Measurements from ENCODE around the gene KRTAP4-16. TPM values are rescaled to one million over a fixed set of nuclear protein-coding genes. Genes with fewer than 3 reads are reported as not detected.
"Not testable (repeated sequence)": the region's sequence is repeated elsewhere in the genome, so short reads cannot be mapped to it uniquely, and the experiment has no call there.

The KRTAP4-16 gene
- polyA plus RNA-seq, 2 of the 4 experiments (the other 2 are of a cell fraction), result not detected

- Histone ChIP-seq H3K4me1 (peaks cover 24% of the 10 kb centered on the region), H3K27ac (no peak overlapping the region), H3K4me2 (no peak overlapping the region; the same call in 2 of the 3 replicates), H3K9me3 (no peaks in the 10 kb centered on the region), H3K4me3 (no peak overlapping the region)
- FAIRE-seq, result no peak
- 90% methylated on average over 1 of the region's 1 CpG for WGBS (ENCODE audit: missing lambda C conversion rate)
- CTCF ChIA-PET, result no interaction called here
- POLR2A ChIA-PET, result no interaction called here
- no peak for ATAC-seq
- DNase-seq (ENCODE audit: low read depth in 1 of 2, low spot score in 1 of 2), result no peak
- no peak for TF ChIP-seq ZNF302 (CRISPR knock-in tag; IDR thresholded peaks at IDR 0.05)
Measured at GRCh38 chr17:41103896-41104295, 1.9 kb upstream of the KRTAP4-16 start.

GRCh38 chr17:41099682-41100480 is 2.1 kb downstream of the KRTAP4-16 start:
- 68% methylated on average over 7 of the region's 7 CpGs for WGBS (ENCODE audit: missing lambda C conversion rate)
- H3K4me1 ChIP-seq, result peaks cover 30% of the 10 kb centered on the region; the same call in 2 of the 3 replicates
- DNase-seq (ENCODE audit: low read depth in 1 of 2, low spot score in 1 of 2) (peak in 1 of 2 experiments; percentile 70), ATAC-seq (peak; percentile 54 to 74), FAIRE-seq (peak; percentile 84)
- H3K4me2 ChIP-seq, result peak overlapping the region; percentile 14; the same call in 1 of the 3 replicates
- POLR2A ChIA-PET; CTCF ChIA-PET; H3K9me3 ChIP-seq; H3K27ac ChIP-seq; H3K4me3 ChIP-seq; TF ChIP-seq FOSL2 (IDR thresholded peaks at IDR 0.05): not testable (repeated sequence)
- TF ChIP-seq MAFK (IDR thresholded peaks at IDR 0.05; ENCODE audit: partially characterized antibody) (peak; percentile 48), GATA3 (IDR thresholded peaks at IDR 0.05; ENCODE audit: borderline replicate concordance) (0 out of 2 replicates have a peak, but pooled peaks have one; percentile 35), MAX (IDR thresholded peaks at IDR 0.05) (peak; percentile 66), JUNB (IDR thresholded peaks at IDR 0.05) (peak; percentile 47; the same call in 1 of the 2 replicates), FOSL2 (CRISPR knock-in tag; IDR thresholded peaks at IDR 0.05) (peak; percentile 72)

- Histone ChIP-seq H3K4me1 (peaks cover 24% of the 10 kb centered on the region; the same call in 2 of the 3 replicates), H3K27ac (peak overlapping the region in 1 of 2 experiments; percentile 25; a peak in 2 of 6 replicates), H3K4me2 (peak overlapping the region; percentile 11; the same call in 2 of the 3 replicates), H3K9me3 (no peaks in the 10 kb centered on the region), H3K4me3 (no peak overlapping the region)
- TF ChIP-seq CHD2 (IDR thresholded peaks at IDR 0.05; ENCODE audit: low read length, partially characterized antibody), result no peak
- TF ChIP-seq ZSCAN20 (CRISPR knock-in tag; IDR thresholded peaks at IDR 0.05), result no peak
- TF ChIP-seq HOXA7 (CRISPR knock-in tag; IDR thresholded peaks at IDR 0.05), result no peak
- no peak for TF ChIP-seq BHLHE40 (IDR thresholded peaks at IDR 0.05; ENCODE audit: low read depth, low read length)
- TF ChIP-seq MAZ (IDR thresholded peaks at IDR 0.05; ENCODE audit: borderline replicate concordance, low read depth, low read length), result no peak
- TF ChIP-seq USF2 (IDR thresholded peaks at IDR 0.05), result no peak
- TF ChIP-seq HOXB13 (CRISPR knock-in tag; IDR thresholded peaks at IDR 0.05; ENCODE audit: low read depth), result no peak
- no peak for TF ChIP-seq POLR2A (IDR thresholded peaks at IDR 0.05; ENCODE audit: low read length)
- TF ChIP-seq CEBPB (IDR thresholded peaks at IDR 0.05), result no peak
- no peak for TF ChIP-seq ZFP36 (IDR thresholded peaks at IDR 0.05; ENCODE audit: borderline replicate concordance, partially characterized antibody)
- no peak for TF ChIP-seq RFX5 (IDR thresholded peaks at IDR 0.05)
- no peak for TF ChIP-seq JUNB (IDR thresholded peaks at IDR 0.05)
- no peak for TF ChIP-seq CHD4 (IDR thresholded peaks at IDR 0.05; ENCODE audit: borderline replicate concordance)
- no peak for TF ChIP-seq FOXS1 (CRISPR knock-in tag; IDR thresholded peaks at IDR 0.05)
- TF ChIP-seq SREBF2 (IDR thresholded peaks at IDR 0.05), result no peak
- TF ChIP-seq MAFK (IDR thresholded peaks at IDR 0.05; ENCODE audit: partially characterized antibody), result no peak
- no peak for TF ChIP-seq NFE2L2 (conservative IDR thresholded peaks at IDR 0.05; ENCODE audit: low read length)
- no peak for TF ChIP-seq RNF2 (IDR thresholded peaks at IDR 0.05; ENCODE audit: borderline replicate concordance, low read depth)
- TF ChIP-seq SMC3 (IDR thresholded peaks at IDR 0.05), result no peak
- FAIRE-seq, result peak; percentile 23
- POLR2A ChIA-PET, result no interaction called here
- no peak for ATAC-seq
- CTCF ChIA-PET, result no interaction called here
- no peak for DNase-seq (ENCODE audit: low read depth in 1 of 2, low spot score in 1 of 2)
- whole genome bisulfite sequencing (ENCODE audit: missing lambda C conversion rate), result 52% methylated on average over 6 of the region's 6 CpGs
Measured at GRCh38 chr17:41098481-41098880, 3.5 kb downstream of the KRTAP4-16 start.

Data from A549 (cell line).